GM23338 (cell line): ENCODE results near the gene MESP1. TPM values are rescaled to one million over a fixed set of nuclear protein-coding genes. Genes with fewer than 3 reads are reported as not detected.

ENCODE experiments used
- ATAC-seq: fragments of 200-7000 bp; cut with Tn5 transposase; 3 replicates; pipeline ENCODE4 v1.9.1; 2020
- DNase-seq: peaks from one replicate; pipeline ENCODE4 v3.0.0-alpha.2; 2015; ENCODE audit warnings: low spot score
- H2AFZ ChIP-seq: fragments of 200-600 bp; sonication (generic); 2 replicates; pipeline ENCODE4 v1.8.0; 2016; ENCODE audit warnings: antibody characterized with exemption, mild to moderate bottlenecking, moderate library complexity
- H3F3A ChIP-seq: fragments of 200-600 bp; sonication (generic); replicated peaks from 2 replicates; pipeline ENCODE4 v1.8.0; 2017; ENCODE audit warnings: antibody characterized with exemption, mixed run types, low read depth
- H3K27ac ChIP-seq: fragments of 200-600 bp; sonication (generic); 2 replicates; pipeline ENCODE4 v1.6.1; 2016; ENCODE audit warnings: low read depth
- H3K27me3 ChIP-seq: fragments of 200-600 bp; sonication (generic); 2 replicates; pipeline ENCODE4 v1.8.0; 2016; ENCODE audit warnings: mild to moderate bottlenecking, mixed run types, moderate library complexity; ENCODE audit not compliant: insufficient read depth
- H3K36me3 ChIP-seq: fragments of 200-600 bp; sonication (generic); 2 replicates; pipeline ENCODE4 v1.8.0; 2016; ENCODE audit warnings: mild to moderate bottlenecking; ENCODE audit not compliant: insufficient read depth
- H3K4me1 ChIP-seq: fragments of 200-600 bp; sonication (generic); 2 replicates; pipeline ENCODE4 v1.8.0; 2016; ENCODE audit warnings: mild to moderate bottlenecking, moderate library complexity; ENCODE audit not compliant: insufficient read depth
- H3K4me2 ChIP-seq: fragments of 200-600 bp; sonication (generic); 2 replicates; pipeline ENCODE4 v1.7.1; 2017; ENCODE audit warnings: mixed run types
- H3K4me3 ChIP-seq: fragments of 200-600 bp; sonication (generic); 2 replicates; pipeline ENCODE4 v1.6.1; 2016; ENCODE audit warnings: mixed run types
- H3K79me2 ChIP-seq: fragments of 200-600 bp; sonication (generic); replicated peaks from 2 replicates; pipeline ENCODE4 v1.8.0; 2017; ENCODE audit warnings: mild to moderate bottlenecking; ENCODE audit not compliant: insufficient read depth
- H3K9me2 ChIP-seq: fragments of 200-600 bp; sonication (generic); 2 replicates; pipeline ENCODE4 v1.8.0; 2017; ENCODE audit not compliant: insufficient read depth
- H4K20me1 ChIP-seq: fragments of 200-600 bp; sonication (generic); replicated peaks from 2 replicates; pipeline ENCODE4 v1.8.0; 2017; ENCODE audit warnings: mild to moderate bottlenecking; ENCODE audit not compliant: insufficient read depth
- H3K27ac Mint-ChIP-seq: 2 replicates; pipeline ENCODE4 v1.8.0; 2020; ENCODE audit warnings: inconsistent platforms, mild to moderate bottlenecking, moderate library complexity, mixed read lengths
- H3K27me3 Mint-ChIP-seq: 3 replicates; pipeline ENCODE4 v1.8.0; 2022; ENCODE audit warnings: low read depth, mild to moderate bottlenecking, moderate library complexity, mixed read lengths, inconsistent platforms; ENCODE audit not compliant: insufficient read depth, poor library complexity
- H3K36me3 Mint-ChIP-seq: 3 replicates; pipeline ENCODE4 v1.8.0; 2021; ENCODE audit warnings: low read depth, mild to moderate bottlenecking, inconsistent platforms, moderate library complexity, mixed read lengths
- H3K4me1 Mint-ChIP-seq: 3 replicates; pipeline ENCODE4 v1.8.0; 2020; ENCODE audit warnings: mild to moderate bottlenecking, inconsistent platforms, mixed read lengths
- H3K4me3 Mint-ChIP-seq: 3 replicates; pipeline ENCODE4 v1.8.0; 2021; ENCODE audit warnings: moderate library complexity, mild to moderate bottlenecking, inconsistent platforms, mixed read lengths
- H3K9me3 Mint-ChIP-seq: 3 replicates; pipeline ENCODE4 v1.8.0; 2020; ENCODE audit warnings: moderate library complexity, mild to moderate bottlenecking, inconsistent platforms, mixed read lengths
- CREB1 ChIP-seq: fragments of 250-450 bp; sonication (Bioruptor Pico); IDR thresholded peaks from 2 replicates; pipeline ENCODE4 v1.5.0; 2020; ENCODE audit warnings: low read depth, mild to moderate bottlenecking, moderate library complexity
- EZH2 ChIP-seq: fragments of 200-600 bp; sonication (generic); IDR thresholded peaks from one replicate; pipeline ENCODE4 v1.8.0; 2017; ENCODE audit warnings: antibody characterized with exemption, mild to moderate bottlenecking, low read depth; ENCODE audit not compliant: unreplicated experiment
- EZH2phosphoT487 ChIP-seq: fragments of 200-600 bp; sonication (generic); IDR thresholded peaks from one replicate; pipeline ENCODE4 v1.8.1; 2018; ENCODE audit warnings: antibody characterized with exemption; ENCODE audit not compliant: unreplicated experiment
- JUNB ChIP-seq: IDR thresholded peaks from one replicate; pipeline ENCODE4 v1.6.1; 2016; ENCODE audit warnings: antibody characterized with exemption; ENCODE audit not compliant: unreplicated experiment
- NANOG ChIP-seq: IDR thresholded peaks from 2 replicates; pipeline ENCODE4 v1.6.1; 2016; ENCODE audit warnings: antibody characterized with exemption, borderline replicate concordance
- POLR2AphosphoS5 ChIP-seq: IDR thresholded peaks from 2 replicates; pipeline ENCODE4 v1.6.1; 2016; ENCODE audit warnings: antibody characterized with exemption, low read depth
- STAT1 ChIP-seq: IDR thresholded peaks from one replicate; pipeline ENCODE4 v1.6.1; 2016; ENCODE audit warnings: antibody characterized with exemption; ENCODE audit not compliant: unreplicated experiment
- ZNF114 ChIP-seq: fragments of 250-450 bp; sonication (Bioruptor Pico); IDR thresholded peaks from 2 replicates; pipeline ENCODE4 v1.5.0; 2020; ENCODE audit warnings: mild to moderate bottlenecking, moderate library complexity
- polyA plus RNA-seq: library from polyadenylated mRNA; unstranded; fragments of >200 nt; fragmentation: Nextera tagmentation; extraction: Ambion mirVana; gene quantifications from 2 replicates; pipeline ENCODE4 v1.2.1, GENCODE V29; 2016
- total RNA-seq: library from RNA; depleted of rRNA; stranded (reverse); fragments of >200 nt; shearing (Covaris generic); gene quantifications from 2 replicates; pipeline ENCODE4 v1.2.3, GENCODE V29; 2014
- TF ChIP-seq, protein P1 (sequence below): IDR thresholded peaks from one replicate; pipeline ENCODE4 v1.6.1; 2018; ENCODE audit warnings: antibody characterized with exemption; ENCODE audit not compliant: unreplicated experiment
- TF ChIP-seq, protein P2 (sequence below): IDR thresholded peaks from 2 replicates; pipeline ENCODE4 v1.6.1; 2016; ENCODE audit warnings: antibody characterized with exemption
- TF ChIP-seq, protein P3 (sequence below): fragments of 250-450 bp; sonication (Bioruptor Pico); IDR thresholded peaks from 2 replicates; pipeline ENCODE4 v1.5.0; 2020; ENCODE audit warnings: mild to moderate bottlenecking, moderate library complexity
- TF ChIP-seq, protein P4 (sequence below), 2 experiments: fragments of 200-600 bp in 1 of 2; sonication (generic) in 1 of 2; conservative IDR thresholded peaks; 2 replicates each; pipeline versions ENCODE4 v1.5.1 to v1.6.1; 2016 to 2017; ENCODE audit warnings: antibody characterized with exemption in 2 of 2, low read depth in 2 of 2, mild to moderate bottlenecking in 2 of 2, moderate library complexity in 1 of 2

The MESP1 gene
- total and polyA plus RNA-seq, 2 experiments from 2014 or later, result 0.21 to 0.91 TPM

DNA sequence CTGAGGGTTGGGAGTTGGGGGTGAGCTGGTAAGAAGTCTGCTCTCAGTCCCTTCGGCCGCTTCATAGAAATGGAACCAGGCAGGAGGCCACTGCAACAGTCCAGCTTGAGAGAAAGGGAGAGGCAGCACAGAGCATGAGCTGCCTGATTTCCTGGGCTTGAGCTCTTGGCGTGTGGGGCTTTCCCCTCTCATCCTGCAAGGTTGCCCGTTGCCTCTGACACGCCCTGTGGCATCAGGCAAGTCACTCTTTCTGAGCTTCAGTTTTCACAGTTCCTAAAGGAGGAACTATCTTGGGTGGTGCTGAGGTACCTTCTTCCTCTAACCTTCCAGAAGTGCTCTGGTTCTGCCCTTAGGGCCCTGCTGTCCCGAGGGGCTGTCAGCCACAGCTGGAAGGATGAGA, 30.0 kb upstream of the MESP1 start (continued):
- TF ChIP-seq, protein P1, sequence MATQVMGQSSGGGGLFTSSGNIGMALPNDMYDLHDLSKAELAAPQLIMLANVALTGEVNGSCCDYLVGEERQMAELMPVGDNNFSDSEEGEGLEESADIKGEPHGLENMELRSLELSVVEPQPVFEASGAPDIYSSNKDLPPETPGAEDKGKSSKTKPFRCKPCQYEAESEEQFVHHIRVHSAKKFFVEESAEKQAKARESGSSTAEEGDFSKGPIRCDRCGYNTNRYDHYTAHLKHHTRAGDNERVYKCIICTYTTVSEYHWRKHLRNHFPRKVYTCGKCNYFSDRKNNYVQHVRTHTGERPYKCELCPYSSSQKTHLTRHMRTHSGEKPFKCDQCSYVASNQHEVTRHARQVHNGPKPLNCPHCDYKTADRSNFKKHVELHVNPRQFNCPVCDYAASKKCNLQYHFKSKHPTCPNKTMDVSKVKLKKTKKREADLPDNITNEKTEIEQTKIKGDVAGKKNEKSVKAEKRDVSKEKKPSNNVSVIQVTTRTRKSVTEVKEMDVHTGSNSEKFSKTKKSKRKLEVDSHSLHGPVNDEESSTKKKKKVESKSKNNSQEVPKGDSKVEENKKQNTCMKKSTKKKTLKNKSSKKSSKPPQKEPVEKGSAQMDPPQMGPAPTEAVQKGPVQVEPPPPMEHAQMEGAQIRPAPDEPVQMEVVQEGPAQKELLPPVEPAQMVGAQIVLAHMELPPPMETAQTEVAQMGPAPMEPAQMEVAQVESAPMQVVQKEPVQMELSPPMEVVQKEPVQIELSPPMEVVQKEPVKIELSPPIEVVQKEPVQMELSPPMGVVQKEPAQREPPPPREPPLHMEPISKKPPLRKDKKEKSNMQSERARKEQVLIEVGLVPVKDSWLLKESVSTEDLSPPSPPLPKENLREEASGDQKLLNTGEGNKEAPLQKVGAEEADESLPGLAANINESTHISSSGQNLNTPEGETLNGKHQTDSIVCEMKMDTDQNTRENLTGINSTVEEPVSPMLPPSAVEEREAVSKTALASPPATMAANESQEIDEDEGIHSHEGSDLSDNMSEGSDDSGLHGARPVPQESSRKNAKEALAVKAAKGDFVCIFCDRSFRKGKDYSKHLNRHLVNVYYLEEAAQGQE, result no peak
- TF ChIP-seq POLR2AphosphoS5, result no peak
- TF ChIP-seq, protein P2, sequence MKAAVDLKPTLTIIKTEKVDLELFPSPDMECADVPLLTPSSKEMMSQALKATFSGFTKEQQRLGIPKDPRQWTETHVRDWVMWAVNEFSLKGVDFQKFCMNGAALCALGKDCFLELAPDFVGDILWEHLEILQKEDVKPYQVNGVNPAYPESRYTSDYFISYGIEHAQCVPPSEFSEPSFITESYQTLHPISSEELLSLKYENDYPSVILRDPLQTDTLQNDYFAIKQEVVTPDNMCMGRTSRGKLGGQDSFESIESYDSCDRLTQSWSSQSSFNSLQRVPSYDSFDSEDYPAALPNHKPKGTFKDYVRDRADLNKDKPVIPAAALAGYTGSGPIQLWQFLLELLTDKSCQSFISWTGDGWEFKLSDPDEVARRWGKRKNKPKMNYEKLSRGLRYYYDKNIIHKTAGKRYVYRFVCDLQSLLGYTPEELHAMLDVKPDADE, result no peak
- TF ChIP-seq EZH2phosphoT487, result no peak
- TF ChIP-seq STAT1, result no peak
- TF ChIP-seq ZNF114 (CRISPR knock-in tag), result no peak
- no peak for TF ChIP-seq JUNB

DNA sequence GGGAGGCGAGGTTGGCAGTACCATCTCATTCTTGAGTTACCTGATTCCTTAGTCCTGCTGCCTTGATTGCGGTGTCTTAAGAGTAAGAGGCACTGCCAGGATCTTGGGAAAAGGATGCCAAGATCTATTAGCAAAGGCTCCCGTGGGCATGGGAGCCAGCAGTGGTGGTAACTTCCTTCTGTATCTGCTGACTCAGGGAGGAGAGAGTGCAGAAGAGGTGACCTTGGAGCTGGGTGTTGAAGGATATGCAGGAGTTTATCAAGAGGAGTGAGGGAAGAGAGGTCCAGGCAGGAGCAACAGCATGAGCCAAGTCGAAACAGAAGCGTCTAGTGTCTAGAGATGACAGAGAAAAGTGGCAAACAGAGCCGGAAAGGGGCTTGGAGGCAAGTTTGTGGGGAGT, 29.6 kb upstream of the MESP1 start:
- H3F3A ChIP-seq, result no peaks in the 10 kb centered on the region
- no peak overlapping the region for H3K27ac ChIP-seq
- no peak overlapping the region for H2AFZ ChIP-seq
- H3K4me3 ChIP-seq, result no peak overlapping the region
- H3K4me2 ChIP-seq, result no peak overlapping the region
- H3K27me3 ChIP-seq, result peaks cover 28% of the 10 kb centered on the region
- Mint-ChIP-seq H3K9me3 (no peaks in the 10 kb centered on the region), H3K27ac (no peak overlapping the region), H3K4me3 (no peak overlapping the region), H3K27me3 (peaks cover 24% of the 10 kb centered on the region), H3K4me1 (peaks cover 22% of the 10 kb centered on the region), H3K36me3 (no peaks in the 10 kb centered on the region)
- H3K9me2 ChIP-seq, result peaks cover 3% of the 10 kb centered on the region; the same call in 1 of the 2 replicates
- ATAC-seq (no peak), DNase-seq (no peak)
- no peaks in the 10 kb centered on the region for H3K79me2 ChIP-seq
- peaks cover 20% of the 10 kb centered on the region for H3K4me1 ChIP-seq
- no peaks in the 10 kb centered on the region for H3K36me3 ChIP-seq
- H4K20me1 ChIP-seq, result no peaks in the 10 kb centered on the region
- TF ChIP-seq STAT1 (no peak), JUNB (no peak), CREB1 (CRISPR knock-in tag) (no peak), NANOG (no peak), EZH2 (no peak), EZH2phosphoT487 (no peak)
- TF ChIP-seq, protein P3, sequence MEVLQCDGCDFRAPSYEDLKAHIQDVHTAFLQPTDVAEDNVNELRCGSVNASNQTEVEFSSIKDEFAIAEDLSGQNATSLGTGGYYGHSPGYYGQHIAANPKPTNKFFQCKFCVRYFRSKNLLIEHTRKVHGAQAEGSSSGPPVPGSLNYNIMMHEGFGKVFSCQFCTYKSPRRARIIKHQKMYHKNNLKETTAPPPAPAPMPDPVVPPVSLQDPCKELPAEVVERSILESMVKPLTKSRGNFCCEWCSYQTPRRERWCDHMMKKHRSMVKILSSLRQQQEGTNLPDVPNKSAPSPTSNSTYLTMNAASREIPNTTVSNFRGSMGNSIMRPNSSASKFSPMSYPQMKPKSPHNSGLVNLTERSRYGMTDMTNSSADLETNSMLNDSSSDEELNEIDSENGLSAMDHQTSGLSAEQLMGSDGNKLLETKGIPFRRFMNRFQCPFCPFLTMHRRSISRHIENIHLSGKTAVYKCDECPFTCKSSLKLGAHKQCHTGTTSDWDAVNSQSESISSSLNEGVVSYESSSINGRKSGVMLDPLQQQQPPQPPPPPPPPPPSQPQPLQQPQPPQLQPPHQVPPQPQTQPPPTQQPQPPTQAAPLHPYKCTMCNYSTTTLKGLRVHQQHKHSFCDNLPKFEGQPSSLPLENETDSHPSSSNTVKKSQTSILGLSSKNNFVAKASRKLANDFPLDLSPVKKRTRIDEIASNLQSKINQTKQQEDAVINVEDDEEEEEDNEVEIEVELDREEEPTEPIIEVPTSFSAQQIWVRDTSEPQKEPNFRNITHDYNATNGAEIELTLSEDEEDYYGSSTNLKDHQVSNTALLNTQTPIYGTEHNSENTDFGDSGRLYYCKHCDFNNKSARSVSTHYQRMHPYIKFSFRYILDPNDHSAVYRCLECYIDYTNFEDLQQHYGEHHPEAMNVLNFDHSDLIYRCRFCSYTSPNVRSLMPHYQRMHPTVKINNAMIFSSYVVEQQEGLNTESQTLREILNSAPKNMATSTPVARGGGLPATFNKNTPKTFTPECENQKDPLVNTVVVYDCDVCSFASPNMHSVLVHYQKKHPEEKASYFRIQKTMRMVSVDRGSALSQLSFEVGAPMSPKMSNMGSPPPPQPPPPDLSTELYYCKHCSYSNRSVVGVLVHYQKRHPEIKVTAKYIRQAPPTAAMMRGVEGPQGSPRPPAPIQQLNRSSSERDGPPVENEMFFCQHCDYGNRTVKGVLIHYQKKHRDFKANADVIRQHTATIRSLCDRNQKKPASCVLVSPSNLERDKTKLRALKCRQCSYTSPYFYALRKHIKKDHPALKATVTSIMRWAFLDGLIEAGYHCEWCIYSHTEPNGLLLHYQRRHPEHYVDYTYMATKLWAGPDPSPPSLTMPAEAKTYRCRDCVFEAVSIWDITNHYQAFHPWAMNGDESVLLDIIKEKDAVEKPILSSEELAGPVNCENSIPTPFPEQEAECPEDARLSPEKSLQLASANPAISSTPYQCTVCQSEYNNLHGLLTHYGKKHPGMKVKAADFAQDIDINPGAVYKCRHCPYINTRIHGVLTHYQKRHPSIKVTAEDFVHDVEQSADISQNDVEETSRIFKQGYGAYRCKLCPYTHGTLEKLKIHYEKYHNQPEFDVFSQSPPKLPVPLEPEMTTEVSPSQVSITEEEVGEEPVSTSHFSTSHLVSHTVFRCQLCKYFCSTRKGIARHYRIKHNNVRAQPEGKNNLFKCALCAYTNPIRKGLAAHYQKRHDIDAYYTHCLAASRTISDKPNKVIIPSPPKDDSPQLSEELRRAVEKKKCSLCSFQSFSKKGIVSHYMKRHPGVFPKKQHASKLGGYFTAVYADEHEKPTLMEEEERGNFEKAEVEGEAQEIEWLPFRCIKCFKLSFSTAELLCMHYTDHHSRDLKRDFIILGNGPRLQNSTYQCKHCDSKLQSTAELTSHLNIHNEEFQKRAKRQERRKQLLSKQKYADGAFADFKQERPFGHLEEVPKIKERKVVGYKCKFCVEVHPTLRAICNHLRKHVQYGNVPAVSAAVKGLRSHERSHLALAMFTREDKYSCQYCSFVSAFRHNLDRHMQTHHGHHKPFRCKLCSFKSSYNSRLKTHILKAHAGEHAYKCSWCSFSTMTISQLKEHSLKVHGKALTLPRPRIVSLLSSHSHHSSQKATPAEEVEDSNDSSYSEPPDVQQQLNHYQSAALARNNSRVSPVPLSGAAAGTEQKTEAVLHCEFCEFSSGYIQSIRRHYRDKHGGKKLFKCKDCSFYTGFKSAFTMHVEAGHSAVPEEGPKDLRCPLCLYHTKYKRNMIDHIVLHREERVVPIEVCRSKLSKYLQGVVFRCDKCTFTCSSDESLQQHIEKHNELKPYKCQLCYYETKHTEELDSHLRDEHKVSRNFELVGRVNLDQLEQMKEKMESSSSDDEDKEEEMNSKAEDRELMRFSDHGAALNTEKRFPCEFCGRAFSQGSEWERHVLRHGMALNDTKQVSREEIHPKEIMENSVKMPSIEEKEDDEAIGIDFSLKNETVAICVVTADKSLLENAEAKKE (CRISPR knock-in tag), result no peak
- TF ChIP-seq, protein P2, result no peak
- TF ChIP-seq, protein P4, sequence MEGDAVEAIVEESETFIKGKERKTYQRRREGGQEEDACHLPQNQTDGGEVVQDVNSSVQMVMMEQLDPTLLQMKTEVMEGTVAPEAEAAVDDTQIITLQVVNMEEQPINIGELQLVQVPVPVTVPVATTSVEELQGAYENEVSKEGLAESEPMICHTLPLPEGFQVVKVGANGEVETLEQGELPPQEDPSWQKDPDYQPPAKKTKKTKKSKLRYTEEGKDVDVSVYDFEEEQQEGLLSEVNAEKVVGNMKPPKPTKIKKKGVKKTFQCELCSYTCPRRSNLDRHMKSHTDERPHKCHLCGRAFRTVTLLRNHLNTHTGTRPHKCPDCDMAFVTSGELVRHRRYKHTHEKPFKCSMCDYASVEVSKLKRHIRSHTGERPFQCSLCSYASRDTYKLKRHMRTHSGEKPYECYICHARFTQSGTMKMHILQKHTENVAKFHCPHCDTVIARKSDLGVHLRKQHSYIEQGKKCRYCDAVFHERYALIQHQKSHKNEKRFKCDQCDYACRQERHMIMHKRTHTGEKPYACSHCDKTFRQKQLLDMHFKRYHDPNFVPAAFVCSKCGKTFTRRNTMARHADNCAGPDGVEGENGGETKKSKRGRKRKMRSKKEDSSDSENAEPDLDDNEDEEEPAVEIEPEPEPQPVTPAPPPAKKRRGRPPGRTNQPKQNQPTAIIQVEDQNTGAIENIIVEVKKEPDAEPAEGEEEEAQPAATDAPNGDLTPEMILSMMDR (conservative IDR thresholded peaks at IDR 0.05; ENCODE audit: low read depth in 2 of 2), result no peak
